ENCODE results near the gene KCNIP3.

The KCNIP3 gene

GRCh38 chr2:95347681-95348608 is 50.8 kb downstream of the KCNIP3 start:
- H3K27me3 ChIP-seq (ENCODE audit: insufficient read depth, low read length) = peaks cover 66% of the 10 kb centered on the region
- no peaks in the 10 kb centered on the region for H3K9me3 ChIP-seq (ENCODE audit: insufficient read depth, low read depth, low read length)
- no peak overlapping the region for H3K27ac ChIP-seq (ENCODE audit: low read depth, low read length)
- H3K4me3 ChIP-seq (ENCODE audit: low read length) = no peak overlapping the region
- 83% methylated on average over 20 of the region's 22 CpGs for WGBS
- H3K9ac ChIP-seq (ENCODE audit: low read depth, low read length) = no peak overlapping the region
- H3K36me3 ChIP-seq (ENCODE audit: insufficient read depth, low read length) = no peaks in the 10 kb centered on the region
- no peaks in the 10 kb centered on the region for H3K4me1 ChIP-seq (ENCODE audit: insufficient read depth, low read length)

DNA sequence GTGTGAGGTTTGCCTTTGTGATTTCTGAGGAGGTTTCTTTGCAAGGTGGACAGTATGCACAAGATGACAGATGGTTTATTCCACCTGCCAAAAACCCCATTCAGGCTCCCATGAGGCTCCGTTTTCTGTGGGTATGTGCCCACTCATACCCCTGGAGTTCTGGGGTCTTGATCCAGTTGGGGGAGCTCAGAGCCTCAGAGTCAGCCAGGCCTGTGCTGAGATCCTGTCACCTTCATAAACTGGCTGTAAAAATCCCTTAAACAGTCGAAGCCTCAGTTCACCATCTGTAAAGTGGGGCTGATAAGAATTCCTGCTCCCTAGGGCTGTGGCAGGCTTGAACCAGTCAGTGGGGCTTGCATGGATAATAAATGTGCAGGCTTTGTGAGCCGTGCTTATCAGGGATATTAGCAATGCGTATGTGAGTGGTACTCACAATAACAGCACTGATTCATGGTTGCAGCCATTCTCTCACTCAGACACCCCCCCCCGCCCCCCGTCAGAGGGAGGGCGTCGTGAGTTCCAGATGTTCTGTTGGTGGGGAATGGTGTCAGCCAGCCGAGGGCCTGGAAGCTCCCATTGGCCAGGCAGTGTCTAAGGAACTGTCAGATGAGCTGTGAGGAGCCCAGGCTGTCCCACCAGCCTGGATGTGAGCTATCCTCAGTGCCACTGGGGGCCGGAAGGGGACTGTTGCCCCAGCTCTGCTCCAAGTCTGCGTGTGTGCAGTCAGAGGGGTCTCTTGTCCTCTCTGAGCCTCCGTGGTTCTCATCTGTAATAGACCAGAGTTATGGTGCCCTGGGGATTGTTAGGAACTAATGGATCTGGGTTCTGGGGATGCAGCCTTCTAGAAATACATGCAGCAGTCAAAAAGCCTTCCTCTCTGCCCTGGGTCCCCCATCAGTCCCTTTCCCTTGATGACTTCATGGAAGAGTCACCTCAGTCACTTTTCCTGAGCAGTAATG is 51.7 kb downstream of the KCNIP3 start:
- H3K4me1 ChIP-seq (ENCODE audit: insufficient read depth, low read length) = no peaks in the 10 kb centered on the region
- WGBS = 68% methylated on average over 12 of the region's 12 CpGs
- H3K4me3 ChIP-seq (ENCODE audit: low read length) = no peak overlapping the region
- H3K27me3 ChIP-seq (ENCODE audit: insufficient read depth, low read length) = peaks cover 57% of the 10 kb centered on the region
- no peaks in the 10 kb centered on the region for H3K9me3 ChIP-seq (ENCODE audit: insufficient read depth, low read depth, low read length)
- no peak overlapping the region for H3K9ac ChIP-seq (ENCODE audit: low read depth, low read length)
- H3K27ac ChIP-seq (ENCODE audit: low read depth, low read length) = no peak overlapping the region
- H3K36me3 ChIP-seq (ENCODE audit: insufficient read depth, low read length) = no peaks in the 10 kb centered on the region

- Histone ChIP-seq H3K36me3 (ENCODE audit: insufficient read depth, low read length) (no peaks in the 10 kb centered on the region), H3K27ac (ENCODE audit: low read depth, low read length) (no peak overlapping the region), H3K27me3 (ENCODE audit: insufficient read depth, low read length) (peaks cover 48% of the 10 kb centered on the region), H3K9ac (ENCODE audit: low read depth, low read length) (no peak overlapping the region), H3K4me3 (ENCODE audit: low read length) (no peak overlapping the region), H3K4me1 (ENCODE audit: insufficient read depth, low read length) (no peaks in the 10 kb centered on the region), H3K9me3 (ENCODE audit: insufficient read depth, low read depth, low read length) (no peaks in the 10 kb centered on the region)
- WGBS = 90% methylated on average over 12 of the region's 12 CpGs
These were observed 52.6 kb downstream of the KCNIP3 start for GRCh38 chr2:95349568-95350322.

GRCh38 chr2:95350368-95350767 is 53.2 kb downstream of the KCNIP3 start:
- H3K4me3 ChIP-seq (ENCODE audit: low read length) = no peak overlapping the region
- no peak overlapping the region for H3K9ac ChIP-seq (ENCODE audit: low read depth, low read length)
- peaks cover 42% of the 10 kb centered on the region for H3K27me3 ChIP-seq (ENCODE audit: insufficient read depth, low read length)
- H3K27ac ChIP-seq (ENCODE audit: low read depth, low read length) = no peak overlapping the region
- H3K36me3 ChIP-seq (ENCODE audit: insufficient read depth, low read length) = no peaks in the 10 kb centered on the region
- 71% methylated on average over 6 of the region's 7 CpGs for WGBS
- no peaks in the 10 kb centered on the region for H3K9me3 ChIP-seq (ENCODE audit: insufficient read depth, low read depth, low read length)
- no peaks in the 10 kb centered on the region for H3K4me1 ChIP-seq (ENCODE audit: insufficient read depth, low read length)

- WGBS = 90% methylated on average over 13 of the region's 13 CpGs
These were observed 53.8 kb downstream of the KCNIP3 start for GRCh38 chr2:95350774-95351597.

GRCh38 chr2:95351598-95351915 is 54.4 kb downstream of the KCNIP3 start:
- Histone ChIP-seq H3K4me1 (ENCODE audit: insufficient read depth, low read length) (no peaks in the 10 kb centered on the region), H3K9ac (ENCODE audit: low read depth, low read length) (no peak overlapping the region), H3K36me3 (ENCODE audit: insufficient read depth, low read length) (no peaks in the 10 kb centered on the region), H3K27me3 (ENCODE audit: insufficient read depth, low read length) (peaks cover 32% of the 10 kb centered on the region), H3K9me3 (ENCODE audit: insufficient read depth, low read depth, low read length) (no peaks in the 10 kb centered on the region), H3K4me3 (ENCODE audit: low read length) (no peak overlapping the region), H3K27ac (ENCODE audit: low read depth, low read length) (no peak overlapping the region)
- WGBS = 92% methylated on average over 4 of the region's 4 CpGs

More at GRCh38 chr2:95350774-95351597, 53.8 kb downstream of the KCNIP3 start:
- Histone ChIP-seq H3K9me3 (ENCODE audit: insufficient read depth, low read depth, low read length) (no peaks in the 10 kb centered on the region), H3K4me1 (ENCODE audit: insufficient read depth, low read length) (no peaks in the 10 kb centered on the region), H3K4me3 (ENCODE audit: low read length) (no peak overlapping the region), H3K27me3 (ENCODE audit: insufficient read depth, low read length) (peaks cover 36% of the 10 kb centered on the region), H3K9ac (ENCODE audit: low read depth, low read length) (no peak overlapping the region; the same call in 1 of the 2 replicates), H3K36me3 (ENCODE audit: insufficient read depth, low read length) (no peaks in the 10 kb centered on the region), H3K27ac (ENCODE audit: low read depth, low read length) (no peak overlapping the region)

DNA sequence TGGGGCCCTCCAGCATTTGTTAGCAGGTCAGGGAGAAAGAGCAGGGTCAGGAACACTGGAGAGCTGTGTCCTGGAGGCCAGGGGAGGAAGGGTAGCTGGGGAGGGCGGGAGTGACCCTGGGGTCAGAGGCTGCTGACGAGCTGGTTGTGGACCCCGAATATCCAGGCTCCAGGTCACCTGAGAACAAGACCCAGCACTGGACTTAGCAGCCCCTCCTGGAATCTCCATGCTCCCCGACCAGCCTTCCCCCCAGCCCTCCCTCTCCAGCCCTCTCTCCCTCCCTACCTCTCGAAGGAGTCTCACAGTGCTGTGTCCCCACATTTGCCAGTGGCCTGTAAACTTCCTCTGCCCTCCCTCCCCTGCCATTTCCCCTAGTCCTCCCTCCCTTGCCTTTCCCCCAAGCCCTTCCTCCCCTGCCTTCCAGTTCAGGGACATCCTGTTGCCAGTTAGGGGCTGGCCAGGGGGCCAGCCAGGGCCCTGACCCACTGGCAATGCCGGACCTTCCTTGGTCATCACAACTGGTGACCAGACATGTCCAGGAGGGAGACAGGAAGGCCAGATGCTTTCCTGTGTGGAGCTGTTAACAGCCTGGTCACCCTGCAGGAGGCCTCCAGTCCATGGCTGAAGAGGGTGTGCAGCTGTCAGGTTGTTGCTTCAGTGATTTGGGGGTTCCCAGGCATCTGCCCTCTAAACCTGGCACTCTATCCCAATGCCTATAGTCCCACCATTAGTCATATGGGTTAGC is 55.3 kb downstream of the KCNIP3 start:
- Histone ChIP-seq H3K9ac (ENCODE audit: low read depth, low read length) (no peak overlapping the region), H3K4me1 (ENCODE audit: insufficient read depth, low read length) (no peaks in the 10 kb centered on the region), H3K4me3 (ENCODE audit: low read length) (no peak overlapping the region), H3K27me3 (ENCODE audit: insufficient read depth, low read length) (peaks cover 23% of the 10 kb centered on the region), H3K27ac (ENCODE audit: low read depth, low read length) (no peak overlapping the region), H3K9me3 (ENCODE audit: insufficient read depth, low read depth, low read length) (no peaks in the 10 kb centered on the region), H3K36me3 (ENCODE audit: insufficient read depth, low read length) (no peaks in the 10 kb centered on the region)
- whole genome bisulfite sequencing = 85% methylated on average over 6 of the region's 6 CpGs

DNA sequence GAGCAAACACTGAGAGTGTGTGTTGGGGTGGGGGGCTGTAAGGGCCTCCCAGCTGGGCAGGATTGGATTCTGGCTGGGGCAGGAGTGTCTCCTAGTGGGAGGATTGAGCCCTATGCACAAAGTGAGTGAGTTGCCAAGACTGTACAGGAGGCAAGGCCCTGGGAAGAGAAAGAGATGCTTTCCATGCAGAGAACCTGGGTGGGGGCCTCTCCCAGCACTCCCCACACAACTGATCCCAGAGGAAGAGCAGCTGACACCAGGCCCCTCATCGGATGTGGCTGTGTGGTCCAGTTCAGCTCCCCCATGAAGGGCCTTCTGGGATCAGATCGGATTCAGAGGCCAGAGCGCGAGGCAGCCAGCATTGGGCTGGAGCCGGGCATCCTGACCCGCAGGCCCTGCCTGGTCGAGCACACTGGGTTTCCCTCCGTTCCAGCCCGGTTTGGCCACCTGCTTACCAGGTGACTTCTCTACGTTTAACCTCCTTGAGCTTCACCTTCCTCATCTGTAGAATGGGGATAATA is 56.0 kb downstream of the KCNIP3 start:
- H3K36me3 ChIP-seq (ENCODE audit: insufficient read depth, low read length) = no peaks in the 10 kb centered on the region
- WGBS = 89% methylated on average over 9 of the region's 10 CpGs
- H3K4me1 ChIP-seq (ENCODE audit: insufficient read depth, low read length) = no peaks in the 10 kb centered on the region
- H3K27ac ChIP-seq (ENCODE audit: low read depth, low read length) = no peak overlapping the region
- H3K9me3 ChIP-seq (ENCODE audit: insufficient read depth, low read depth, low read length) = no peaks in the 10 kb centered on the region
- peaks cover 16% of the 10 kb centered on the region for H3K27me3 ChIP-seq (ENCODE audit: insufficient read depth, low read length)
- no peak overlapping the region for H3K9ac ChIP-seq (ENCODE audit: low read depth, low read length)
- H3K4me3 ChIP-seq (ENCODE audit: low read length) = no peak overlapping the region

DNA sequence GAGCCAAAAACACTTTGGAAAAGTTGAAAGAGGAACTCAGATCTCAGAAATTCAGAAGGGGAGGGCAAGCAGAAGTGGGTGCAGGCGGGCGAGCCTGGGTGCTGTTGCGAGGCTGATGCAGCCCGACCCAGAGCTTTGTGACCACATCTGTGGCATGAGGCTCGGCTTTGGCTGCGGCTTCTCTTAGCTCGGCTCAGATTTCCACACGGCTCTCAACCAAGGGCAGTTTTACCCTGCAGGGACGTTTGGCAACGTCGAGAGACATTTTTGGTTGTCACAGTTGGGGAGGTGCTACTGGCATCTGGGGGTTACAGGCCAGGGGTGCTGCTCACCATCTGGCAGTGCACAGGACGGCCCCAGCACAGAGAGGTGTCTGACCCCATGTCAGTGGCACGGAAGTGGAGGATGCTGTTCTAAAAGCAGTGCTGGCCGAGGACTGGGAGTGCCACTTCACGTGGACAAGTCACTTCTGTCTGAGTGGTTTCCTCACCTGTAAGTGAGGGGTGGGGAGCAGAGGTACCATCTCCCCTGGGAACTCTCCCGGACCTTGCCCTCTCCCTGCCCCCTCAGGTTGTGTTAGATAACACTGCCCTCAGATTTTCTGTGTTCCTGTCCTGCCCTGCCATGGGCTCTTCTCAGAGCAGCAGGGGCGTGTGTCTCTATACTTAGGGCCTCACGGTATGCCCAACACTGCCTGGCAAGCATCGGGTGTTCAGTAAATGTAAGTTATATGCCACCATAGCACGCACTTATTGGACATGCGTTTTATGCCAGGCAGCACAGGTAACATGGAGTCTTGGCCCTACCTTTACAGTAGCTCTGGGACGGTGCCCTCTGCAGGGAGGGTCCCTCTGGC is 56.7 kb downstream of the KCNIP3 start:
- no peaks in the 10 kb centered on the region for H3K36me3 ChIP-seq (ENCODE audit: insufficient read depth, low read length)
- no peaks in the 10 kb centered on the region for H3K4me1 ChIP-seq (ENCODE audit: insufficient read depth, low read length)
- H3K9me3 ChIP-seq (ENCODE audit: insufficient read depth, low read depth, low read length) = no peaks in the 10 kb centered on the region
- peaks cover 9% of the 10 kb centered on the region for H3K27me3 ChIP-seq (ENCODE audit: insufficient read depth, low read length)
- no peak overlapping the region for H3K4me3 ChIP-seq (ENCODE audit: low read length)
- H3K27ac ChIP-seq (ENCODE audit: low read depth, low read length) = no peak overlapping the region
- H3K9ac ChIP-seq (ENCODE audit: low read depth, low read length) = no peak overlapping the region
- 89% methylated on average over 22 of the region's 22 CpGs for WGBS
